Globus pallidus (tissue), 1 donor: ENCODE measurements around the gene S100A11.
"Not testable (repeated sequence)": the region's sequence is repeated elsewhere in the genome, so short reads cannot be mapped to it uniquely, and the experiment has no call there.

ENCODE experiments used
- DNase-seq: peaks from one replicate; pipeline ENCODE4 v3.0.0-alpha.2; 2015; ENCODE audit warnings: low spot score

The S100A11 gene

GRCh38 chr1:152036267-152037216, at the start of gene S100A11:
TSS of gene S100A11 (minus strand) at chr1:152037004. CDS start at chr1:152036915, 89 bp downstream.
- DNase-seq: peak; percentile 33

GRCh38 chr1:152084853-152085252, 48.0 kb upstream of the S100A11 start:
- DNase-seq: no peak

- DNase-seq: not testable (repeated sequence)
Measured at GRCh38 chr1:152081026-152081425, 44.2 kb upstream of the S100A11 start.

- not testable (repeated sequence) for DNase-seq
Measured at GRCh38 chr1:152080494-152080893, 43.7 kb upstream of the S100A11 start.

- no peak for DNase-seq
Measured at GRCh38 chr1:152078831-152079441, 42.1 kb upstream of the S100A11 start.

GRCh38 chr1:152072311-152072710, 35.5 kb upstream of the S100A11 start:
- DNase-seq: no peak

- no peak for DNase-seq
Measured at GRCh38 chr1:152071123-152071522, 34.3 kb upstream of the S100A11 start.

GRCh38 chr1:152067929-152068328, 31.1 kb upstream of the S100A11 start:
- no peak for DNase-seq

GRCh38 chr1:152067150-152067549, 30.3 kb upstream of the S100A11 start:
- no peak for DNase-seq

GRCh38 chr1:152061952-152062351, 25.1 kb upstream of the S100A11 start:
- DNase-seq: no peak

GRCh38 chr1:152053375-152053774, 16.6 kb upstream of the S100A11 start:
- no peak for DNase-seq

- peak; percentile 68 for DNase-seq
Measured at GRCh38 chr1:152052606-152053005, 15.8 kb upstream of the S100A11 start.

- no peak for DNase-seq
Measured at GRCh38 chr1:152050886-152051675, 14.3 kb upstream of the S100A11 start.

- no peak for DNase-seq
Measured at GRCh38 chr1:152049291-152050083, 12.7 kb upstream of the S100A11 start.

GRCh38 chr1:152048416-152049009, 11.7 kb upstream of the S100A11 start:
- DNase-seq: no peak

GRCh38 chr1:152047730-152048415, 11.1 kb upstream of the S100A11 start:
- DNase-seq: peak; percentile 73

- no peak for DNase-seq
Measured at GRCh38 chr1:152047413-152047729, 10.6 kb upstream of the S100A11 start.

- DNase-seq: no peak
Measured at GRCh38 chr1:152044386-152044785, 7.6 kb upstream of the S100A11 start.

GRCh38 chr1:152043870-152044269, 7.1 kb upstream of the S100A11 start:
- no peak for DNase-seq

- no peak for DNase-seq
Measured at GRCh38 chr1:152042030-152042429, 5.2 kb upstream of the S100A11 start.

- no peak for DNase-seq
Measured at GRCh38 chr1:152039886-152040285, 3.1 kb upstream of the S100A11 start.
